NCI-H460 (cell line): ENCODE results near the gene C12orf76. TPM values are rescaled to one million over a fixed set of nuclear protein-coding genes. Genes with fewer than 3 reads are reported as not detected.
A peak's percentile ranks its signal among the peaks of the same experiment; 100 is the strongest.
"Not testable (repeated sequence)": the region's sequence is repeated elsewhere in the genome, so short reads cannot be mapped to it uniquely, and the experiment has no call there.

Experiments
- DNase-seq: peaks from one replicate; pipeline ENCODE4 v3.0.0-alpha.2; 2016; ENCODE audit warnings: low read depth; ENCODE audit errors: extremely low read depth
- polyA plus RNA-seq: library from polyadenylated mRNA; depleted of rRNA; stranded (reverse); fragments of >200 nt; gene quantifications from 2 replicates; pipeline ENCODE4 v1.2.3, GENCODE V29; 2014; cell fraction: nucleus; rRNA removed
- total RNA-seq: library from RNA; depleted of rRNA; stranded (reverse); fragments of >200 nt; shearing (Covaris generic); gene quantifications from 2 replicates; pipeline ENCODE4 v1.2.3, GENCODE V29; 2014; rRNA removed

The C12orf76 gene
- 17.2 and 19.3 TPM in 2 replicates for total RNA-seq
- 16.1 and 37.0 TPM in 2 replicates for polyA plus RNA-seq

GRCh38 chr12:110048242-110049027 lies at the start of gene C12orf76:
Gene C12orf76, minus strand, starts transcription at chr12:110048522. Its CDS starts 27 bp downstream, at chr12:110048495.
- DNase-seq = peak; percentile 95

DNA sequence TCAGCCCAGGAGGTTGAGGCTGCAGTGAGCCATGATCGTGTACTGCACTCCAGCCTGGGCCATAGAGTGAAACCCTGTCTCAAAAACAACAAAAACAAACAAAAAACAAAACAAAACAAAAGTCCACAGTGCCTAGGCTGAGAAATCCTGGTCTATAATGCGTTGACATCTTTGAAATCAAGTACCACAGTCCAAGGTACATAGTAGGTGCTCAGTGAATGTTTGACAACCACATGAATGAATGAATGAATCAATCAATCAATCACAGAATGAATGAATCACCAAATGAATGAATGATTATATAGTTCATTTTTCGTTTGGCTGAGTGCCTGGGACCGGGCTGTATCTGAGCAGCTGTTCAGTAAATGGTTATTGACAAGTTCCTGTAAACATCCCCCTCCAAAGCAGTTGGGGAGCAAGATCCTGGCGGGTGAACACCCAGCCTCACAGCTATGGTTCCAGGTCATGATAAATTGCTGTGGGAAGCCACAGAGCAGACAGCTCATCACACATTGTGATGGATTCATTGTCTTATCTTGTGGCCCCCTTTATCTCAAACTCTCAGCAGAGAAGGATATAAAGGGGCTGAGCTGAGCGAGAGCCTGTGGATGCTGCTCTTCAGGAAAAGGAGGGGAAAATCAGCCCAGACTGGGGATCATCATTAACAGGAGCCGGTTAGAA lies 45.4 kb upstream of the C12orf76 start:
- no peak for DNase-seq

DNA sequence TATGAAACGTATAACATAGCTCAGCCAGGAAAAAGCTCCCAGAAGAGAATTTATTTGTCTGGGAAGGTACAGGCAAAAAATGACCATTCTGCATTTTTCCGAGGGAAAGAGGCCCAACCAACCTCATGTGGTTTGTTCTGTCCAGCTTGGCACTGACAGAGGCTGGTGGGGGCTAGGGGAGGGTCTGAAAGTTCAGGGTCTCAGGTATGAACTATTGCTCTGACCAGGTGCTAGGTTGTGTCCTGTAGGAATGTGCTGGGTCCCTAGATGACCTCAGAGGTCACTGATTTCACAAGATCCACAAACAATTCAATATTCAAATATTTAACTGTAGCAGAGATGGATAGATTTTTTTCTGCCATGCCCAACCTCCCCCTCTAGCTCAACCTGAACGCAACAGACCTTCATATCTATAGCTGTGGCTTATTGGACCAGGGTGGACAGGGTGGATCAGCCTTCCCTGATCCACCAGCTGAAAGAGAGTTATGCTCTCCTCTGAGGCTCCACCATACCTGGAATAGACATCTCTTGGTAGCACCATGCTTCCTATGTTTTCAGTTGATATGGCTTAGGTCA lies 42.9 kb upstream of the C12orf76 start:
- no peak for DNase-seq

DNA sequence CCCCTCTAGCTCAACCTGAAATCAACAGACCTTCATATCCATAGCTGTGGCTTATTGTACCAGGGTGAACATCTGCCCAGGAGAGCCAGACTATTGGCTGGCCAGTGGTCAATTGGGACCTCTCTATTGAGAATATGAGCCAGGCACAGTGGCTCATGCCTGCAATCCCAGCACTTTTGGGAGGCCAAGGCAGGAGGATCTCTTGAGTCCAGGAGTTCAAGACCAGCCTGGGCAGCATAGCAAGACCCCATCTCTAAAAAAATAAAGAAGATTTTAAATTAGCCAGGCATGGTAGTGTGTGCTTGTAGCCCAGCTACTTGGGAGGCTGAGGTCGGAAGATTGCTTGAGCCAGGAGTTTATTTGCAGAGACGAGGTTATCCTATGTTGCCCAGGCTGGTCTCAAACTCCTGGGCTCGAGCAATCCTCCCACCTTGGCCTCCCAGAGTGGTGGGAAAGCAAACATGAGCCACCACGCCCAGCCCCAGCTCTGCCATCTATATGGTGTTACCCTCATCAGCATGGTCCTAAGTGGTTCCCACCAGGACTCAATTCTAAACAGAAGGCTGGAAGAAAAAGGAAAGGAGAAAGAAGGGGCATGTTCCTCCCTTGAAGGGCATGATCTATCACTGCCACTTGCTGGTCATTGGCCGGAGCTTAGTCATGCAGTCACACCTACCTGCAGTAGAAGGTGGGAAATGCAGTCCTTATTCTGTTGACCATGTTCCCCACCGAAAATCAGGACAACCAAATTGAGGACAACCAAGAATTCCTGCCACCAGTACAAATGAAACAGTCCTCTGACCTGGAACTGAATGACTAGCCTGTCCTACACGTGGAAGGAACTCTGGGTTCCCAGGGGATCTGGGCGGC lies 42.2 kb upstream of the C12orf76 start:
- no peak for DNase-seq

DNA sequence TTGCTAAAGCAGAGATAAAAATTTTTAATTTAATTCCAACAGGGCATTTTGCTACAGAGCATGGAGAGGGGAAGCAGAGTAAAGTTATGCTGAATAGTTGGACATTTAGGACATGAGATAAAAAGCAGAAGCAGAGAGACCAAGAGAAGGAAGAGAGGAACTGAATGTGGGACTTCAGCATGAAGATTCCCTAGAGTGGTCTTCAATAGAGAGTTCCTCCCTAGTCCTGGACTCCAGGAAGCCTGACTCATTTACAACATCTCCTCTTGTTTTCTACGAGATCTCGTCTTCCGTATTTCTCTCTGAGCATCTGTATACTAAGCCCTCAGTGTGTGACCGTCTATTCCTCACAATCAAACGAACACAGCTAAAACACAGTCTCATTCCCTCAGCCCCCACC lies 40.6 kb upstream of the C12orf76 start:
- no peak for DNase-seq

GRCh38 chr12:110088216-110088615 lies 39.9 kb upstream of the C12orf76 start:
- DNase-seq = not testable (repeated sequence)

GRCh38 chr12:110084314-110085015 lies 36.1 kb upstream of the C12orf76 start:
- no peak for DNase-seq

- DNase-seq = no peak
Observed at GRCh38 chr12:110080410-110080809, 32.1 kb upstream of the C12orf76 start.

- DNase-seq = peak; percentile 33
Observed at GRCh38 chr12:110079477-110080400, 31.4 kb upstream of the C12orf76 start.

DNA sequence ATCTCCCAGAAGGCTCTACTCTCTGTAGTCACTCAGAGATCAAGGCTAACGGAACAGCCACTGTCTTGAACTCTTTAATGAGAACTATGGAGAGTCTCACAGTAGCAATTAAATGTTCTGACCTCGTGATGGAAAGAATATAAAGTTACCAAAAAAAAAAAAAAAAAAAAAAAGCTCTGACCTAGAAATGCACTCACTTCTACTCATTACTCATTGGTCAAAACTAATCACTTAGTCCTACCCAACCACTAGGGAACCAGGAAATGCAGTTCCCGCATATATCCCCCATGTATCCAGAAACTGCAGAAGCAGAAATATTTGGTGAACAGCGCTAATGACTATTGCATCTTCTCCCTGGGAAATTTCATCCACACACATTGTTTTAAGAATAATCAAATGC lies 29.5 kb upstream of the C12orf76 start:
- no peak for DNase-seq

- no peak for DNase-seq
Observed at GRCh38 chr12:110075880-110076279, 27.6 kb upstream of the C12orf76 start.

DNA sequence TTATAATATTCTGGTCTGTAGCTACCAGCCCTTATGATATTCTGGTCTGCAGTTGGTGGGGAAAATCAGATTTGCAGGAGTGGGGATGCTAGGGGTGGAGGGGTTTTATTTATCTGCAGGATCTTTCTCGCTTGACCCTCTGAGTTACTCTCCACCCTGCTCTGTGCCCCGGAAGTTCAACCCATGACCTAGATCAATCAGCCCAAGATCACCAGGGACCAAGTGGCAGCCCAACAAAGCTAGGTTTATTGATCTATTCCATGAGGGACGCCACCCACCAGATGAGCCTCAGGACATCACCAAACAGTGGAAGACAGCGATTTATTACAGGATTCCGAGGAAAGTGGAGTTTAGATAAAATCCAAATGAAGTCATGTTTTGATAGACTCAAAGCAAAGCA lies 25.8 kb upstream of the C12orf76 start:
- DNase-seq = no peak

GRCh38 chr12:110073049-110073831 lies 24.9 kb upstream of the C12orf76 start:
- DNase-seq = no peak

GRCh38 chr12:110072636-110073035 lies 24.3 kb upstream of the C12orf76 start:
- not testable (repeated sequence) for DNase-seq

DNA sequence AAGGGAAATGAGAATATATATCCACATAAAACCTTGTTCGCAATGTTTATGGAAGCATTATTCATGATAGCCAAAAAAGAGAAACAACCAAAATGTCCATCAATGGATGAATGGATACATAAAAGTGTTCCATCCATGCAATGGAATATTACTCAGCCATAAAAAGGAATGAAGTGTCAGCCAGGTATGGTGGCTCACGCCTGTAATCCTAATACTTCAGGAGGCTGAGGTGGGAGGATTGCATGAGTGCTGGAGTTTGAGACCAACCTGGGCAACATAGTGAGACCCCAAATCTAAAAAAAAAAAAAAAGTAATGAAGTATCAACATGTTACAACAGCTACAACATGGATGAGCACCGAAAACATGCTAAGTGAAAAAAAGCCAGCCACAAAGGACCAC lies 23.6 kb upstream of the C12orf76 start:
- no peak for DNase-seq

DNA sequence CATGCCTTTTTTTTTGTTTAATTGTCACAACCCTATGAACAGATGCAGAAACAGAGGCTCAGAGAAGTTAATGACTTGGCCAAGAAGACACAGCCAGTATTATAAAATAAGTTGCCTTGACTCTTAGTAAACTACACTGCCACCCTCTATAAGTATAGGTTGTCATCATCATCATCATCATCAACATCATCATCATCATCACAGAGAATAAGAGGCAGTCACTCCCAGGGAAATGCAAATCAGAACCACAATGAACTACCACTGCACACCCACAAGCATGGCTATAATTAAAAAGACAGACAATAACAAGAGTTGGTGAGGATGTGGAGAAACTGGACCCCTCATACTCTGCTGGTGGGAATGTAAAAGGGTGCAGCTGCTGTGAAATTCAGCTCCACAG lies 23.2 kb upstream of the C12orf76 start:
- no peak for DNase-seq

DNA sequence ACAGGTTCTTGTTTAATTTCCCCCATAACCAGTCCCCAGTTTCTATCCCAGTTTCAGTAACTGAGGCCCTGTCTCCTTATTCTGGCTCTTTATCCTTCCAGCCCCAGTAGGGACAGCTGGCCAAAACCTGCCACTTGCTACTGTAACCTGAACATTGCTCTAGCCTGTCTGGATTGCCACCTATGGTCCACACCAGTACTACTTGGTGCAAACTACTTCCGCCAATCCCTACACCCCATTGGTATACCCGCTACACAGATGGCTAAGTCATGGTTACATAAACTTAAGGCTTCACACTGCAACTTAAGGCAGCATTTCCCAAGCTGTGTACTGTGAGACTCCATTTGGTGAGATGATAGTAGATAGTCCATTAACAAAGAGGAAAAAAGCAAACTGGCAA lies 20.3 kb upstream of the C12orf76 start:
- no peak for DNase-seq

- not testable (repeated sequence) for DNase-seq
Observed at GRCh38 chr12:110068115-110068514, 19.8 kb upstream of the C12orf76 start.
